SH-SY5Y (cell line): Measurements from ENCODE around the gene DDX53.

Experiments used
- GATA2 ChIP-seq: IDR thresholded peaks from 2 replicates; pipeline ENCODE4 v1.6.1; 2011; ENCODE audit warnings: mild to moderate bottlenecking, low read depth, low read length
- GATA3 ChIP-seq: IDR thresholded peaks from 2 replicates; pipeline ENCODE4 v1.6.1; 2011; ENCODE audit warnings: low read depth, mild to moderate bottlenecking, low read length, moderate library complexity

DNA sequence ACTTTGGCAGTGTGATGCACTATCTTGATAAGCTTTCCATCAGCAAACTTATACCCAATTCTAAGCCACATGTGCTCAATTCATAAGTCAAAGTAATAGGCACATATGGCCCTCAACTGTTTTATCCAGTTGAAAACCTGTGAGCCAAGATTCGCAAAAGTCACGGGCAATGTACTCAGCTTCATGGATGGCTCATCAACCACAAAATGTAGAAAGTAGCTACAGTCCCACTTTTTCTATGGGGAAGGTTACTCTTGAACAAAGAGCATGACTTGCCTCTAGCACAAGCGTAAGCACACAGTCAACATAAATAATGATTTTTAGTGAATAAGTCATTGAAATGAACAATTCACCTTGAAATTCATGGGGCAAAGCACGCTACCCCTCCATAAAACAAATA is 25.1 kb upstream of the DDX53 start:
- TF ChIP-seq GATA2 (no peak), GATA3 (no peak)
